GM12878 (cell line): ENCODE measurements around the gene ASB10. TPM values are rescaled to one million over a fixed set of nuclear protein-coding genes. Genes with fewer than 3 reads are reported as not detected.

Experiments
- ATAC-seq: fragments of 200-7000 bp; cut with Tn5 transposase; 3 replicates; pipeline ENCODE4 v1.9.1; 2020; ENCODE audit warnings: mild to moderate bottlenecking, moderate library complexity
- BruUV-seq: library from RNA; stranded (reverse); fragments of 400-500 nt; replicated peaks from 2 replicates; lab custom pipeline; 2021; lab: Mats Ljungman, UMichigan
- CTCF ChIA-PET: fragments of 300-600 bp; sonication (Branson Sonifier 250); formaldehyde crosslinking; extraction: SDS; loops from one replicate; lab custom pipeline; 2021; ENCODE audit warnings: inconsistent platforms; lab: Yijun Ruan, JAX
- POLR2A ChIA-PET: fragments of 350-600 bp; formaldehyde crosslinking; extraction: SDS; loops from one replicate; lab custom pipeline; 2021; ENCODE audit warnings: inconsistent platforms; lab: Charles Lee
- RAD21 ChIA-PET: fragments of 300-600 bp; sonication (Branson Sonifier 250); formaldehyde crosslinking; loops from one replicate; lab custom pipeline; 2023; ENCODE audit warnings: antibody characterized with exemption; ENCODE audit not compliant: unreplicated experiment; lab: Charles Lee
- SMC1A ChIA-PET: fragments of 300-600 bp; sonication (Branson Sonifier 250); formaldehyde crosslinking; loops from one replicate; lab custom pipeline; 2023; ENCODE audit not compliant: unreplicated experiment, uncharacterized antibody; lab: Charles Lee
- DNase-seq: peaks from one replicate; pipeline ENCODE4 v3.0.0-alpha.2; 2011; ENCODE audit warnings: low read depth, low spot score
- FAIRE-seq: peaks from 3 replicates; lab custom pipeline; 2011; peaks lifted over from hg19 to GRCh38; lab: Jason Lieb, UNC
- H2AFZ ChIP-seq: 2 replicates; pipeline ENCODE4 v1.6.0; 2011; ENCODE audit warnings: low read depth, low read length, control low read depth; ENCODE audit not compliant: control insufficient read depth
- H3K27ac ChIP-seq: 2 replicates; pipeline ENCODE4 v1.5.1; 2011; ENCODE audit warnings: control low read depth; ENCODE audit not compliant: control insufficient read depth, insufficient read depth
- H3K27me3 ChIP-seq, 2 experiments: replicated peaks in 1 of 2; 2 replicates each; pipeline versions ENCODE4 v1.6.0 to v1.6.1; 2011; ENCODE audit warnings: low read length in 1 of 2; ENCODE audit not compliant: control insufficient read depth in 2 of 2, insufficient read depth in 2 of 2
- H3K36me3 ChIP-seq, 2 experiments: 2 replicates each; pipeline ENCODE4 v1.5.1; 2011; ENCODE audit warnings: low read length in 1 of 2; ENCODE audit not compliant: control insufficient read depth in 2 of 2, insufficient read depth in 2 of 2
- H3K4me1 ChIP-seq: 2 replicates; pipeline ENCODE4 v1.6.1; 2011; ENCODE audit warnings: mild to moderate bottlenecking, low read length, moderate library complexity, mixed read lengths; ENCODE audit not compliant: control insufficient read depth, insufficient read depth
- H3K4me2 ChIP-seq: 2 replicates; pipeline ENCODE4 v1.6.0; 2011; ENCODE audit warnings: control low read depth; ENCODE audit not compliant: control insufficient read depth, insufficient read depth
- H3K4me3 ChIP-seq: fragments of 200-600 bp; sonication (generic); 2 replicates; pipeline ENCODE4 v1.5.1; 2016
- H3K79me2 ChIP-seq: 2 replicates; pipeline ENCODE4 v1.6.0; 2011; ENCODE audit warnings: low read length; ENCODE audit not compliant: control insufficient read depth, insufficient read depth
- H3K9ac ChIP-seq: 2 replicates; pipeline ENCODE4 v1.8.0; 2011; ENCODE audit warnings: low read length, control low read depth, mixed read lengths; ENCODE audit not compliant: control insufficient read depth, insufficient read depth
- H3K9me3 ChIP-seq: replicated peaks from 3 replicates; pipeline ENCODE4 v1.5.1; 2011; ENCODE audit warnings: mild to moderate bottlenecking, low read length; ENCODE audit not compliant: control insufficient read depth, insufficient read depth
- H4K20me1 ChIP-seq: 2 replicates; pipeline ENCODE4 v1.6.0; 2011; ENCODE audit not compliant: control insufficient read depth, insufficient read depth
- ASH2L ChIP-seq: fragments of 300-600, 200-600 bp; sonication (generic); IDR thresholded peaks from 2 replicates; pipeline ENCODE4 v1.6.1; 2017; ENCODE audit warnings: low read depth, mild to moderate bottlenecking, borderline replicate concordance
- EED ChIP-seq: sonication (generic); IDR thresholded peaks from 2 replicates; pipeline ENCODE4 v1.6.1; 2016; ENCODE audit warnings: antibody characterized with exemption, low read depth
- HDAC6 ChIP-seq: fragments of 200-600 bp; sonication (generic); IDR thresholded peaks from one replicate; pipeline ENCODE4 v1.8.0; 2017; ENCODE audit warnings: antibody characterized with exemption; ENCODE audit not compliant: unreplicated experiment
- SIN3A ChIP-seq: IDR thresholded peaks from 2 replicates; pipeline ENCODE4 v1.6.1; 2012; ENCODE audit warnings: low read depth, low read length, improper control_type of control experiment
- WGBS: methylation state at CpG from one replicate; pipeline ENCODE4 v1.1.6; 2016; ENCODE audit warnings: low lambda C conversion rate; ENCODE audit not compliant: insufficient replicate concordance, insufficient coverage; ENCODE audit errors: missing lambda C conversion rate; 5-methylcytosine and 5-hydroxymethylcytosine counted together
- in situ Hi-C: fragments of 300-500 bp; cut with MboI; formaldehyde crosslinking; loops from 9 replicates; pipeline ENCODE4 v1.14.3; 2018; ENCODE audit warnings: mixed read lengths
- intact Hi-C: fragments of 100-400 bp; cut with micrococcal nuclease; formaldehyde crosslinking; loops from one replicate; pipeline ENCODE4 v1.14.2; 2022; ENCODE audit not compliant: unreplicated experiment
- polyA plus RNA-seq, 11 experiments: library from polyadenylated mRNA; depleted of rRNA in 4 of 11; unstranded in 6 of 11; stranded (reverse) in 5 of 11; fragments of >200 nt; fragmentation: Nextera tagmentation in 4 of 11; fragmentation: Illumina TruSeq in 1 of 11; extraction: Ambion mirVana in 4 of 11; extraction: Trizol in 1 of 11; gene quantifications; 1 replicate in 1 of 11; 2 replicates in 10 of 11; pipeline versions ENCODE4 v1.2.1 to v1.2.3, GENCODE V29; 2011 to 2016; ENCODE audit warnings: inconsistent platforms in 2 of 11, missing spikeins in 2 of 11, low read depth in 1 of 11
- total RNA-seq, 4 experiments: library from RNA; depleted of rRNA in 3 of 4; stranded (reverse); fragments of >200 nt in 3 of 4; fragmentation: Illumina TruSeq in 1 of 4; extraction: Trizol in 1 of 4; gene quantifications; 2 replicates each; pipeline versions ENCODE4 v1.2.1 to v1.2.3, GENCODE V29; 2013 to 2021
- TF ChIP-seq, protein P1 (sequence below): IDR thresholded peaks from 2 replicates; pipeline ENCODE4 v1.6.1; 2011; ENCODE audit warnings: borderline replicate concordance, low read depth, mild to moderate bottlenecking, moderate library complexity, mixed read lengths, low read length; ENCODE audit not compliant: insufficient read depth; ENCODE audit errors: extremely low read length

ASB10 gene
- total and polyA plus RNA-seq, 10 of the 15 experiments (the other 5 are each of a cell fraction or from before 2014, with no cell fraction given): not detected

DNA sequence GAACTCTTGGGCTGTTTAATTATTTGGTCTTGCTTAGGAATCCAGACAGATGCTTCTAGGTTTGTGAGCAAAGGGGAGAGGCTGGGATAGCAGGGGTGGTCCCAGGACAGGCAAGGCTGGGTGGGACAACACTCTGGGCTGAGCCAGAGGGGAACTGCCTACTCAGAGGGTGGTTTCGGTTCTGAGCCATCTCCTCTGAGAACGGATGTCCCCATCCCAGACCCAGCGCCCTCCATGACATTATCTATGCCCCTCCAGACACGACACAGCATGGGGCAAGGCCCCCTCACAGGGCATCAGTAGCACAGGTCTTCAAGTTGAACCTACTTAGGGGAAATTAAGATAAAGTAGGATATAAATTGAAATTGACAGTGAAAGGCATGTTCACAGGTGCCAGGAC, 7.1 kb downstream of the ASB10 start:
- H3K9me3 ChIP-seq: no peaks in the 10 kb centered on the region
- H3K4me3 ChIP-seq: no peak overlapping the region
- FAIRE-seq (no peak), ATAC-seq (no peak), DNase-seq (no peak)
- RAD21 ChIA-PET: no interaction called here
- SMC1A ChIA-PET: no interaction called here
- no peak overlapping the region for H3K27ac ChIP-seq
- H3K27me3 ChIP-seq: peaks cover 0 to 4% of the 10 kb centered on the region in 2 experiments; a peak in 3 of 4 replicates
- H3K4me1 ChIP-seq: no peaks in the 10 kb centered on the region
- intact Hi-C loops (no loop called here), in situ Hi-C loops (no loop called here)
- no peak overlapping the region for H2AFZ ChIP-seq
- H3K36me3 ChIP-seq: no peaks in the 10 kb centered on the region
- no peak overlapping the region for H3K9ac ChIP-seq
- TF ChIP-seq, protein P1, sequence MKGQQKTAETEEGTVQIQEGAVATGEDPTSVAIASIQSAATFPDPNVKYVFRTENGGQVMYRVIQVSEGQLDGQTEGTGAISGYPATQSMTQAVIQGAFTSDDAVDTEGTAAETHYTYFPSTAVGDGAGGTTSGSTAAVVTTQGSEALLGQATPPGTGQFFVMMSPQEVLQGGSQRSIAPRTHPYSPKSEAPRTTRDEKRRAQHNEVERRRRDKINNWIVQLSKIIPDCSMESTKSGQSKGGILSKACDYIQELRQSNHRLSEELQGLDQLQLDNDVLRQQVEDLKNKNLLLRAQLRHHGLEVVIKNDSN: no peak
- no peak overlapping the region for H3K4me2 ChIP-seq
- BruUV-seq: no TSS peak
- H3K79me2 ChIP-seq: no peaks in the 10 kb centered on the region
- CTCF ChIA-PET: interaction anchor here (1.7 kb wide), 1 partner anchor 14 kb away, joined by 5 read pairs; no protein-coding TSS in a partner anchor
- POLR2A ChIA-PET: no interaction called here
- H4K20me1 ChIP-seq: no peaks in the 10 kb centered on the region
- 3% methylated on average over 4 of the region's 4 CpGs for WGBS

DNA sequence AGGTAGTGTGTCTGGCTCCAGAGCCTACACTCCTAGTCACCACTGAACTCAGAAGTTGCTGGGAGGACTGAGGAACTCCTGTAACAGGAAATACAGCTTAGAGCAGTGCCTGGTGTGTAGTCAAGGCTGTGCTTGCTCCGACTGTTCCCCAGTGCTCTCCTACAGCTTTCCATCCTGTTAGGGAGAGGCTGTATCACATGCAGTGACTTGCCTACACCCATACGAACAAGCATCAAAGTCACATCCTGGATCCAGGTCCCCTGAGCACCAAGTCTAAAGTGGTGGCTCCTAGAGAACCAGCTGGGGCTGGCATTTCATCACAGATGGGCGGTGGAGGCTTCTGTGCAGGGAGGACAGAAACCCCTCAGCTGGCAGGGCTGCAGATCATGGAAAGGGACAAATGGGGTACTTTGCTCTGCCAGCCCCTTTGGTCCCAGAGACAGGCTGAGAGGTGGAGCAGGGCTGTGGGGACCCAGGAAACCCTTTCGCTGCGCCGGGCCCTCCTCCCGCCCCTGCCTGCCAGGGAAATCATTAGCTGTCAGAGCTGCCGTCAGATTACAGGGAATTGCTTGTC, 7.7 kb downstream of the ASB10 start:
- no peak overlapping the region for H2AFZ ChIP-seq
- peaks cover 0 to 4% of the 10 kb centered on the region in 2 experiments; a peak in 3 of 4 replicates for H3K27me3 ChIP-seq
- no peak overlapping the region for H3K9ac ChIP-seq
- TF ChIP-seq ASH2L (no peak), HDAC6 (no peak), EED (no peak), SIN3A (no peak)
- 42% methylated on average over 8 of the region's 8 CpGs for WGBS
- in situ Hi-C loops: no loop called here
- ChIA-PET RAD21 (no interaction called here), CTCF (interaction anchor here (1.7 kb wide), 1 partner anchor 13 kb away, joined by 5 read pairs; no protein-coding TSS in a partner anchor), SMC1A (interaction anchor here (0.8 kb wide), 1 partner anchor 10 kb away, joined by 3 read pairs; no protein-coding TSS in a partner anchor), POLR2A (no interaction called here)
- intact Hi-C loops: no loop called here
- no peaks in the 10 kb centered on the region for H3K4me1 ChIP-seq
- no peak for FAIRE-seq
- no peak overlapping the region for H3K27ac ChIP-seq
- no peaks in the 10 kb centered on the region for H3K36me3 ChIP-seq
- DNase-seq: no peak
- no peaks in the 10 kb centered on the region for H3K79me2 ChIP-seq
- no peaks in the 10 kb centered on the region for H4K20me1 ChIP-seq
- no peak overlapping the region for H3K4me3 ChIP-seq
- no peak for ATAC-seq
- no TSS peak for BruUV-seq
- H3K9me3 ChIP-seq: no peaks in the 10 kb centered on the region
- H3K4me2 ChIP-seq: no peak overlapping the region
